ENCODE data around the gene KIAA0232. TPM values are rescaled to one million over a fixed set of nuclear protein-coding genes. Genes with fewer than 3 reads are reported as not detected.

Gene KIAA0232
- polyA plus RNA-seq, 1 experiment: 25.0 TPM

DNA sequence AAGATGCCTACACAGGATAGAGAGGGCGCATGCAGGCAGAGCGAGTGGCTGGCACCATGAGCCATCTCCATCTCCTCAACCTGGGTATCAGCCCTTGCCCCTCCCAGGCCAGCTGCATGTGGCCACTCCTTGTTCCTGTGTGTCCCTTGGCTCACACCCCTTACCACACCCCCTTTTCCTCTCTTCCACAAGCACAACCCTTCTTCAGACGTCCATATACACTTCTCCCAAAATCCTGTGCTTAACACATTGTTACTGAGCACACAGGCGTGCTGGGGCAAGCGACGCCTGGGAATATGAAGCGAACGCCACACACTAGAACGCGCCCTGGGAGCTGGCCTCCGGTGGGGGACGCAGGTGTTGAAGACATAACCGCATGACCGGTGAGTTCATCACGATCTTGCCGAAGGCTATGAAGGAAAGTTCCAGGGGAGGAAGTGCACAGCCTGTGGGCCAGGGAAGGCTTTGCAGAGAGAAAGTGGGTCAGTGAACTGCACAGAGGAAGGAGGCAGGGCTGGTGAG is 19.1 kb upstream of the KIAA0232 start:
- no peaks in the 10 kb centered on the region; the same call in 1 of the 2 replicates for H3K9me3 ChIP-seq (ENCODE audit: control insufficient read depth, insufficient read depth, low read length)
- H3K27ac ChIP-seq (ENCODE audit: low read depth, low read length): no peak overlapping the region
- DNase-seq (ENCODE audit: low read depth, low spot score): no peak
- POLR2A ChIA-PET: interaction anchor here (1.6 kb wide), 1 partner anchor 20 kb away, joined by 6 read pairs; no protein-coding TSS in a partner anchor
- H3K27me3 ChIP-seq (ENCODE audit: control insufficient read depth, insufficient read depth, low read length): peaks cover 19% of the 10 kb centered on the region
- TF ChIP-seq, protein P1, sequence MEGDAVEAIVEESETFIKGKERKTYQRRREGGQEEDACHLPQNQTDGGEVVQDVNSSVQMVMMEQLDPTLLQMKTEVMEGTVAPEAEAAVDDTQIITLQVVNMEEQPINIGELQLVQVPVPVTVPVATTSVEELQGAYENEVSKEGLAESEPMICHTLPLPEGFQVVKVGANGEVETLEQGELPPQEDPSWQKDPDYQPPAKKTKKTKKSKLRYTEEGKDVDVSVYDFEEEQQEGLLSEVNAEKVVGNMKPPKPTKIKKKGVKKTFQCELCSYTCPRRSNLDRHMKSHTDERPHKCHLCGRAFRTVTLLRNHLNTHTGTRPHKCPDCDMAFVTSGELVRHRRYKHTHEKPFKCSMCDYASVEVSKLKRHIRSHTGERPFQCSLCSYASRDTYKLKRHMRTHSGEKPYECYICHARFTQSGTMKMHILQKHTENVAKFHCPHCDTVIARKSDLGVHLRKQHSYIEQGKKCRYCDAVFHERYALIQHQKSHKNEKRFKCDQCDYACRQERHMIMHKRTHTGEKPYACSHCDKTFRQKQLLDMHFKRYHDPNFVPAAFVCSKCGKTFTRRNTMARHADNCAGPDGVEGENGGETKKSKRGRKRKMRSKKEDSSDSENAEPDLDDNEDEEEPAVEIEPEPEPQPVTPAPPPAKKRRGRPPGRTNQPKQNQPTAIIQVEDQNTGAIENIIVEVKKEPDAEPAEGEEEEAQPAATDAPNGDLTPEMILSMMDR (IDR thresholded peaks at IDR 0.05; ENCODE audit: low read depth, low read length): no peak
- CTCF ChIA-PET: no interaction called here
- H3K4me3 ChIP-seq (ENCODE audit: low read depth, low read length): no peak overlapping the region

DNA sequence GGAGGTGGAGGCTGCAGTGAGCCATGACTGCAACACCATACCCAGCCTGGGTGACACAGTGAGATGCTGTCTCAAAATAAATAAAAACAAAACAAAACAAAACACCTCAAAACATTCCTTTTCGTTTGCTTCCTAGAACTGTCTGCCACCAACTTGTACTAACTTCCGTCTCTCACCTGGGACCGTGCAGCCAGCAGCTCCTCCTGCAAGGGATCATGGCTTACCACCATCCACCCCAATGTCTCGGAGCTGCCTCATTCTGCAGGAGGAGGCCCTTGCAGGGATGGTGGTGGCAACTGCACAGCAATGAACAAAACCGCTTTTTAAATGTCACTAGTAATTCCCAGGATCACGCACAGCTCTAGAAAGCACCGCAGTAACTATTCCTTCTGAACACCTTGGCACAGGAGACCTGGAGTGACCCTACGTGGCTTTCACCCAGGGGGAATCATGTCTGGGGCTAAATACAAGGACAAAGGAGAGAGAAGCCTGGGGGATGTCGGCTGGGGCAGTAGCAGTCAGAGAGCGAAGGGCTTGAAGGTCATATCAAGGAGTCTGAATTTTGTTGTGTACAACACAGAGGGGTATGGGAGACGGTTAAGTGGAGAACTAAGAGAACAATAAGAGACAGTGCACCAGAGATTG is 17.4 kb upstream of the KIAA0232 start:
- TF ChIP-seq, protein P1 (IDR thresholded peaks at IDR 0.05; ENCODE audit: low read depth, low read length): no peak
- H3K27me3 ChIP-seq (ENCODE audit: control insufficient read depth, insufficient read depth, low read length): peaks cover 19% of the 10 kb centered on the region
- no peak overlapping the region for H3K27ac ChIP-seq (ENCODE audit: low read depth, low read length)
- ChIA-PET POLR2A (no interaction called here), CTCF (no interaction called here)
- no peak overlapping the region for H3K4me3 ChIP-seq (ENCODE audit: low read depth, low read length)
- DNase-seq (ENCODE audit: low read depth, low spot score): no peak
- H3K9me3 ChIP-seq (ENCODE audit: control insufficient read depth, insufficient read depth, low read length): no peaks in the 10 kb centered on the region; the same call in 1 of the 2 replicates

DNA sequence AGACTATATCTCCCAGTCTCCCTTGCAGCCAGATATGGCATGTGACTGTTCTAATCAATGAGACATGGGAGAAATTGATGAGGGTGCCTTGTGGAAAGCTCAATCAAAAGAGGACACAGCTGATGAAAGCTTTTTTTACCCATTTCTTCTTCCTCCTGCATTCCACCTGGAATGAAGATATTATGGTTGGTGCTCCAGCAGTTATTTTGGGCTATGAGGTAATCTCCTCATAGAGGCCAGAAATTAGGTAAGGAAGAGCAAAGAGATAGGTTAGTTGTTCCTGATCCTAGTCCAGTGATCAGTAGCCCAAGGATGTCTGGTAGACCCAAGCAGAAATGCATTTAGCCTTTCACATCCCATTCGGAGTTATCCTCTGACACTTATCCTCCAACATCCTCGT is 16.8 kb upstream of the KIAA0232 start:
- CTCF ChIA-PET: no interaction called here
- POLR2A ChIA-PET: no interaction called here
- TF ChIP-seq, protein P1 (IDR thresholded peaks at IDR 0.05; ENCODE audit: low read depth, low read length): no peak

DNA sequence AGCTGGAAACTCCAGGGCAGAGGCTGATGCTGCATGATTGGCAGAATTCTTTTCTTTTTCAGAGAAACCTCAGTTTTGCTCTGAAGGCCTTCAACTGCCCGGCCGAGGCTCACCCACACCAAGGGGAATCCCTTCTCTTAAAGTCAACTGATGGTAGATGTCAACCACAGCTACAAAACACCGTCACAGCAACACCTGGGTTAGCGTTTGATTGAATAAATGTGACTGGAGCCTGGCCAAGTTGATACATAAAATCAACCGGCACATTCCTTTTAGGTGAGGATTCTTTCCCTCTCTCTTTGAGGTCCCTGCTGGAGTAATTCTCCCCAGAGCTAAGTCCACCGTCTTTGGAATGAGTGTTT is 15.2 kb upstream of the KIAA0232 start:
- H3K9me3 ChIP-seq (ENCODE audit: control insufficient read depth, insufficient read depth, low read length): no peaks in the 10 kb centered on the region; the same call in 1 of the 2 replicates
- no peak overlapping the region for H3K4me3 ChIP-seq (ENCODE audit: low read depth, low read length)
- no peak for DNase-seq (ENCODE audit: low read depth, low spot score)
- TF ChIP-seq, protein P1 (IDR thresholded peaks at IDR 0.05; ENCODE audit: low read depth, low read length): no peak
- H3K27ac ChIP-seq (ENCODE audit: low read depth, low read length): no peak overlapping the region
- H3K27me3 ChIP-seq (ENCODE audit: control insufficient read depth, insufficient read depth, low read length): peaks cover 23% of the 10 kb centered on the region
- POLR2A ChIA-PET: no interaction called here
- CTCF ChIA-PET: interaction anchor here (2.7 kb wide), 1 partner anchor 107 kb away, joined by 7 read pairs; no protein-coding TSS in a partner anchor

More for the DNA sequence above, 16.8 kb upstream of the KIAA0232 start:
- H3K9me3 ChIP-seq (ENCODE audit: control insufficient read depth, insufficient read depth, low read length): no peaks in the 10 kb centered on the region; the same call in 1 of the 2 replicates
- peaks cover 20% of the 10 kb centered on the region for H3K27me3 ChIP-seq (ENCODE audit: control insufficient read depth, insufficient read depth, low read length)
- no peak overlapping the region for H3K4me3 ChIP-seq (ENCODE audit: low read depth, low read length)
- DNase-seq (ENCODE audit: low read depth, low spot score): no peak
- H3K27ac ChIP-seq (ENCODE audit: low read depth, low read length): no peak overlapping the region

DNA sequence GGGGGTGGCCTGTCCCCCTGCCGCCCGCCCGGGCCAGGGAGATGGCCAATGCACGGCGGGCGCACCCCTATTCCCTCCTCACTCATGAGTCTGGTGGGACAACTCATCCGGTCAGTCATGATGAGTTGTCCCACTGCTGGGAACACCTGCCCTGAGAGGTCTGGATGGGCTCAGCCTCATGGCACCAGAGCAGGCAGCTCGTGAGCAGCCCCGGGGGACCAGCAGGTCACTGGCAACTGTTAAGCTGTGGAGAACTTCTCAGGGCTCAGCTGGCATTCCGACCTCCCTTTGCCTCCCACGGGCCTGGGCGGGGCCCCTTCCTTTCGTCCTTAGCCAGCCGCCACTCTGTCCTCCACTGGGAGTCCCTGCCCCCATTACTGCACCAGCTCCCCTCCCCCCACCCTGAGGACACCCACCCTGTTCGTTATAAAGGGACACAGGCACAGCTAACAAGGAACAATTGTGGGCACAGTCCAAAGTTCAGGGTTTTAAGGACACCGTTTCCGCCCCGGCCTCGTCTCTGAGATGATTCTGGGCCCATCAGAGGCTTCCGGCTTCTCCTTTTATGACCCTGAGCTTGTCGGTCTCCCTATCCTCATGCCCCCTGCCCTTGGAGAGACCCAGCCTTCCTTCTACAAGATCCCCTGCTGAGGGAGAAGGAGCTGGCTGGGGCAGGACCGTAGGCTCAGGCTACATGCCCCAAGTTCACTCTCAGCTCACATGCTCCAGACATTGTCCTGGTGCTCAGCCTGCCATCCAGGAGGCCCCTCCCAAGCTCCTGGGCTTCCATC is 14.6 kb upstream of the KIAA0232 start:
- TF ChIP-seq, protein P1 (IDR thresholded peaks at IDR 0.05; ENCODE audit: low read depth, low read length): no peak
- DNase-seq (ENCODE audit: low read depth, low spot score): no peak
- Histone ChIP-seq H3K4me3 (ENCODE audit: low read depth, low read length) (no peak overlapping the region), H3K9me3 (ENCODE audit: control insufficient read depth, insufficient read depth, low read length) (no peaks in the 10 kb centered on the region; the same call in 1 of the 2 replicates), H3K27me3 (ENCODE audit: control insufficient read depth, insufficient read depth, low read length) (peaks cover 24% of the 10 kb centered on the region), H3K27ac (ENCODE audit: low read depth, low read length) (no peak overlapping the region)
- ChIA-PET CTCF (interaction anchor here (2.7 kb wide), 1 partner anchor 106 kb away, joined by 7 read pairs; no protein-coding TSS in a partner anchor), POLR2A (no interaction called here)
